WERI-Rb-1 (cell line): ENCODE results near the gene GASK1A.

ENCODE experiments used
- DNase-seq: peaks from one replicate; pipeline ENCODE4 v3.0.0-alpha.2; 2020
- H3K27ac ChIP-seq: fragments of 250-450 bp; sonication (Bioruptor Pico); 2 replicates; pipeline ENCODE4 v1.5.1; 2020; ENCODE audit warnings: mild to moderate bottlenecking, moderate library complexity
- H3K27me3 ChIP-seq: fragments of 250-450 bp; sonication (Bioruptor Pico); 2 replicates; pipeline ENCODE4 v1.5.1; 2021; ENCODE audit warnings: mild to moderate bottlenecking, low read depth, moderate library complexity; ENCODE audit not compliant: insufficient read depth, severe bottlenecking
- H3K36me3 ChIP-seq: fragments of 250-450 bp; sonication (Bioruptor Pico); 2 replicates; pipeline ENCODE4 v1.5.1; 2020; ENCODE audit warnings: mild to moderate bottlenecking, moderate library complexity
- H3K4me3 ChIP-seq: 2 replicates; pipeline ENCODE4 v1.5.1; 2011; ENCODE audit warnings: low read depth, mild to moderate bottlenecking, control low read depth, low read length
- H3K9me3 ChIP-seq: fragments of 250-450 bp; sonication (Bioruptor Pico); 2 replicates; pipeline ENCODE4 v1.5.1; 2021; ENCODE audit warnings: mild to moderate bottlenecking, moderate library complexity; ENCODE audit not compliant: severe bottlenecking
- TF ChIP-seq, protein P1 (sequence below): IDR thresholded peaks from 2 replicates; pipeline ENCODE4 v1.5.1; 2011; ENCODE audit warnings: low read depth, mild to moderate bottlenecking, control low read depth, inconsistent platforms, low read length

GASK1A gene

DNA sequence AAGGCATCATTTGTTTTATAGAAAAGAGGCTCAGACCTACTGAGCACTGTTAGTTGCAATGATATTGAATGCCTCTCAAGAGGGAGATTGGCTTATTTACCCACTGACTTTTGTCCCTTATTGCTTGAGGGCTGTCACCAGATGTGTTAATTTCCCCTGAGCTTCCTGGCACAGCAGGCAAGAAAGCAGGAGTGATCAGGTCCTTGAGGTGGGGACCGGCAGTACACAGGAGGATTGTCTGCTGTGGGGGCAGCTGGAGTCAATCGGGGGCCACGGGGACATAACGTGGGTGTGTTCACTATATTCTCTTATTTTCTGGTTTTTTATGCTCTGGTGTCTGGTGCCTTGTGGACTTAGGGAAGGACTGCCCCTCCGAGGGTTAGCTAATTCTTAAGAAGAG lies 44.6 kb downstream of the GASK1A start:
- Histone ChIP-seq H3K36me3 (no peaks in the 10 kb centered on the region), H3K27ac (no peak overlapping the region), H3K27me3 (peaks cover 2% of the 10 kb centered on the region), H3K9me3 (no peaks in the 10 kb centered on the region), H3K4me3 (no peak overlapping the region)
- DNase-seq: no peak
- TF ChIP-seq, protein P1, sequence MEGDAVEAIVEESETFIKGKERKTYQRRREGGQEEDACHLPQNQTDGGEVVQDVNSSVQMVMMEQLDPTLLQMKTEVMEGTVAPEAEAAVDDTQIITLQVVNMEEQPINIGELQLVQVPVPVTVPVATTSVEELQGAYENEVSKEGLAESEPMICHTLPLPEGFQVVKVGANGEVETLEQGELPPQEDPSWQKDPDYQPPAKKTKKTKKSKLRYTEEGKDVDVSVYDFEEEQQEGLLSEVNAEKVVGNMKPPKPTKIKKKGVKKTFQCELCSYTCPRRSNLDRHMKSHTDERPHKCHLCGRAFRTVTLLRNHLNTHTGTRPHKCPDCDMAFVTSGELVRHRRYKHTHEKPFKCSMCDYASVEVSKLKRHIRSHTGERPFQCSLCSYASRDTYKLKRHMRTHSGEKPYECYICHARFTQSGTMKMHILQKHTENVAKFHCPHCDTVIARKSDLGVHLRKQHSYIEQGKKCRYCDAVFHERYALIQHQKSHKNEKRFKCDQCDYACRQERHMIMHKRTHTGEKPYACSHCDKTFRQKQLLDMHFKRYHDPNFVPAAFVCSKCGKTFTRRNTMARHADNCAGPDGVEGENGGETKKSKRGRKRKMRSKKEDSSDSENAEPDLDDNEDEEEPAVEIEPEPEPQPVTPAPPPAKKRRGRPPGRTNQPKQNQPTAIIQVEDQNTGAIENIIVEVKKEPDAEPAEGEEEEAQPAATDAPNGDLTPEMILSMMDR: no peak

DNA sequence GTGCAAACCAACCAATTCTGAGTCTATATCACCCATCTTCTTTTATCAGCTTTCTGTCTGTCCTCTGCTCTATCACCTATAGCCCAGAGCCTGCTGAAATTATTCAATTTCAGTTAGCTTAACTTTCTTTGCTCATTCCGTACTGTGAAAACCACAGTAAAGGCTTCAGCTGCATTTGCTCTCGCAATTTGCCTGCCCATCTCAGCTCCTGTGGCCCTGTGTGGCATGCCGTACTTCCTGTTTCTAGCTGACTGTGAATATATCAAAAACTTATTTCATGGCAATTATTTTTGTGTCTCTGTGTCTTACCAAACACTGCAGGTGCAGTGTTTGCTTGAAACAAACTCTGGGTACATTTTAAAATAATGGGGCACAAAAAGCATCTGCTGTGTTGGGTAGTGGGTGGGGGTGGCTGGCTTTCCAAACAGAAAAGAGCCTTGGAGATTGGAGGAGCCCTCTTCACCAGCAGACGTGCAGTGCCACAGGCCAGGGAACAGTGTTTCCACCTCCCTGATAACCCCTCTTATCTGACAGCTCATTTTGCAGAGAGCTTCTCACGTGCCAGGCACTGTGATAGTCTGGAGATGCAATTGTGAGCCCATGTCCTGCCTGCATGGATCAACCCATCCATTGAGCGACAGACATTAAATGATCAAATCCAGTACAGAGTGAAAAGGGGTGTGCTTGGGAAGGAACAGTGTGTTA lies 45.2 kb downstream of the GASK1A start:
- Histone ChIP-seq H3K4me3 (no peak overlapping the region), H3K36me3 (no peaks in the 10 kb centered on the region), H3K9me3 (no peaks in the 10 kb centered on the region), H3K27me3 (peaks cover 2% of the 10 kb centered on the region), H3K27ac (no peak overlapping the region)
- DNase-seq: no peak
- TF ChIP-seq, protein P1: no peak

DNA sequence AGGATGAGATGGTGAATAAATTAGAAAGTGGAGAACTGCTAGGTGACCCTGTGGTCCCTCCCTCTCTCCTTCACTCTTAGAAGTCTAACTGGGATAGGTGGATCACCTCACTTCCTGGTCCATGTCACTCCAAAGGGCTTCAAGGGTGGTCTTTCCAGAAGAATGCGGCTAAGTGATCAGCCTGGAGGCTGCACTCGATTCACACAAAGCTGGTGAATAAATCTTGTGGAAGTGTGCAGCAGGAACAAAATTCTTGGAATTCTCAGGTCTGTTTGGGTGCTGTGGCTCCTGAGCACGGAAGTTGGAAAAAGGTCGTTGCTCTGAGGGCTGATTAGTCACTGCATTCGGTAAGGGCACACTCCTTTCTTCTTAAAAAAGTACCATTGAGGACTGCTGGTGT lies 46.3 kb downstream of the GASK1A start:
- no peak for DNase-seq
- TF ChIP-seq, protein P1: no peak
- no peaks in the 10 kb centered on the region for H3K9me3 ChIP-seq
- no peaks in the 10 kb centered on the region for H3K36me3 ChIP-seq
- no peak overlapping the region for H3K27ac ChIP-seq
- no peak overlapping the region for H3K4me3 ChIP-seq
- peaks cover 2% of the 10 kb centered on the region for H3K27me3 ChIP-seq

DNA sequence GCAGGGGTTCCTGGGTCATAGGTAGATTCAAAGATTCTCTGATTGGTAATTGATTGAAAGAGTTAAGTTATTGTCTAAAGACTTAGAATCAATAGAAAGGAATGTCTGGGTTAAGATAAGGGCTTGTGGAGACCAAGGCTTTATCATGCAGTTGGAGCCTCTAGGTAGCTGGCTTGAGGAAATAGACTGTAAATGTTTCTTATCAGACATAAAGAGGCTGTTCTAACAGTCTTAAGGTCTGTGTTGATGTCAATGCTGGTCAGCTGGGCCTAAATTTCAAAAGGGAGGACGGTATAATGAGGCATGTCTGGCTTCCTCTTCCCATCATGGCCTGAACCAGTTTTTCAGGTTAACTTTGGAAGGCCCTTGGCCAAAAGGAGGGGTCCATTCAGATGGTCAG lies 48.9 kb downstream of the GASK1A start:
- no peak for DNase-seq
- no peak overlapping the region for H3K27ac ChIP-seq
- H3K27me3 ChIP-seq: peaks cover 2% of the 10 kb centered on the region
- no peaks in the 10 kb centered on the region for H3K36me3 ChIP-seq
- TF ChIP-seq, protein P1: no peak
- no peak overlapping the region for H3K4me3 ChIP-seq
- H3K9me3 ChIP-seq: no peaks in the 10 kb centered on the region

DNA sequence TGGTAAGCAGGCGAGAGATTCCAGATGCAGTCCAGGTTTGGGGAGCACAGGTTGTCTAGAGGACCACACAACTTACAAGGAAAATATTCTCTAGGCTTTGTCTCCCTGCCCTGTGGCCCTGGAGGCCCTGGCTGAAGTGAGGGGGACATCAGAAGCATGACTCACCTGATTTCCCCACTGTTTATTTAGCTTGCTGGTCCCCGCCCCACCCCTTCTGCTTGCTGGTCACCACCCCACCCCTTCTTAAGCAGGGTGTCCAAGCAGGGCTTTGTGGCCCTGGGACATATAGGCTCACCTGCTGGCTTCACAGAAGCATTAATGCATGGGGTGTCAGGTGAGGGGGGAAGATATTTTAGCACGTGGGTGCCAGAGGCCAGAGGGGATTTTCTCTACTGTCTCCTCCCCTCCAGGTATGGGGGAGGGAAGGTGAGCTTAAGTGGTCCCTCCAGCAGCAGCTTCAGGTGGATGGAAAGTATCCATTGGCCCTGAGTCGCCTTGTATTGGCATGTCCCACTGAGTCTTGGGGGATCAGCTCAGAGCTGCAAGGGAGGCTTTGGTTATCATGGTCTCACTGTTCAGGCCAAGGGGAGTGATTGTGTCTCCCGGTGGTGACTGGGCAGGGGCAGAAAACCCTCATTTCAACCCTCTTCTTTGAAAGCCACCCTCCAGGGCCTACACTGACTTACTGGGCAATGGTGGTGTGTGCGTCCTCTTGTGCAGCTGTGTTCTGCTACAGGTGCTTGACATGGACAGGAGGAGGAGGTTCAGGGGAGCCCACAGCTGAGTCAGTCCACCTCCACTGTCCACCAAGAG lies 49.8 kb downstream of the GASK1A start:
- no peaks in the 10 kb centered on the region for H3K36me3 ChIP-seq
- H3K9me3 ChIP-seq: no peaks in the 10 kb centered on the region
- no peak overlapping the region for H3K27ac ChIP-seq
- TF ChIP-seq, protein P1: no peak
- no peak overlapping the region for H3K4me3 ChIP-seq
- H3K27me3 ChIP-seq: peaks cover 2% of the 10 kb centered on the region
- DNase-seq: no peak
